ENCODE data around the gene DNAH5.

DNAH5 gene

DNA sequence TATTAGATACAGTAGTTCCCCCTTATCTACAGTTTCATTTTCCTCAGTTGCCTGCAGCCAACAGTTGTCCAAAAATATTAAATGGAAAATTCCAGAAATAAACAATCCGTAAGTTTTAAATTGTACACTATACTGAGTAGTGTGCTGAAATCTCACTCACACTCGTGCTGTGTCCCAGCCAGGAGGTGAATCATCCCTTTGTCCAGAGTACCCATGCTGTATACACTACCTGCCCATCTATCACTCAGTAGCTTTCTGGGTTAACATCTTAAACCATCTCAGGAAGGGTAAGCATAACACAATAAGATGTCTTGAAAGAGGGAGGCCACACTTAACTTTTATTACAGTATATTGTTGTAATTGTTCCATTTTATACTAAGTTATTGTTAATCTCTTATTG lies 31.7 kb upstream of the DNAH5 start:
- Histone ChIP-seq H3K9me3 (ENCODE audit: control insufficient read depth, low read length) (no peaks in the 10 kb centered on the region), H3K9ac (no peak overlapping the region), H3K27me3 (ENCODE audit: control insufficient read depth, insufficient read depth, low read length) (no peaks in the 10 kb centered on the region), H3K4me2 (ENCODE audit: low read length) (no peak overlapping the region), H3K4me1 (no peaks in the 10 kb centered on the region), H2AFZ (no peak overlapping the region), H3K27ac (no peak overlapping the region), H3K36me3 (ENCODE audit: control insufficient read depth, insufficient read depth, low read length) (no peaks in the 10 kb centered on the region), H3K79me2 (no peaks in the 10 kb centered on the region), H3K4me3 (ENCODE audit: low read depth, low read length) (no peak overlapping the region)
- TF ChIP-seq, protein P1, sequence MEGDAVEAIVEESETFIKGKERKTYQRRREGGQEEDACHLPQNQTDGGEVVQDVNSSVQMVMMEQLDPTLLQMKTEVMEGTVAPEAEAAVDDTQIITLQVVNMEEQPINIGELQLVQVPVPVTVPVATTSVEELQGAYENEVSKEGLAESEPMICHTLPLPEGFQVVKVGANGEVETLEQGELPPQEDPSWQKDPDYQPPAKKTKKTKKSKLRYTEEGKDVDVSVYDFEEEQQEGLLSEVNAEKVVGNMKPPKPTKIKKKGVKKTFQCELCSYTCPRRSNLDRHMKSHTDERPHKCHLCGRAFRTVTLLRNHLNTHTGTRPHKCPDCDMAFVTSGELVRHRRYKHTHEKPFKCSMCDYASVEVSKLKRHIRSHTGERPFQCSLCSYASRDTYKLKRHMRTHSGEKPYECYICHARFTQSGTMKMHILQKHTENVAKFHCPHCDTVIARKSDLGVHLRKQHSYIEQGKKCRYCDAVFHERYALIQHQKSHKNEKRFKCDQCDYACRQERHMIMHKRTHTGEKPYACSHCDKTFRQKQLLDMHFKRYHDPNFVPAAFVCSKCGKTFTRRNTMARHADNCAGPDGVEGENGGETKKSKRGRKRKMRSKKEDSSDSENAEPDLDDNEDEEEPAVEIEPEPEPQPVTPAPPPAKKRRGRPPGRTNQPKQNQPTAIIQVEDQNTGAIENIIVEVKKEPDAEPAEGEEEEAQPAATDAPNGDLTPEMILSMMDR (IDR thresholded peaks at IDR 0.05), result no peak

DNA sequence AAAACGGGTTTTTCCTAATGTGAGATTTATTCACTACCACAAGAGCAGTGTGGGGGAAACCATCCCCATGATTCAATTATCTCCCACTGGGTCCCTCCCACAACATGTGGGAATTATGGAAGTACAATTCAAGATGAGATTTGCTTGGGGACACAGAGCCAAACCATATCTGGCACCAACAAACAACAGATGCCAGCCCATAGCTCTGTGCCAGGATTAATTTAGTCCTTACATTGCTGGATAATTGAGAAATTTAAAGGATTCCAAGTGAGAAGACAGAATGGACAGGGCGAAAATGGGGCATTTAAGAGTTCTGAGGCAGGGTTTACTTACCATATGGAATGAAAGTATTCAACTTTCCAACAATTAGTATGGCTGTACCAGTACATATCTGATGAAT lies 30.8 kb upstream of the DNAH5 start:
- Histone ChIP-seq H3K79me2 (no peaks in the 10 kb centered on the region), H2AFZ (no peak overlapping the region), H3K9me3 (ENCODE audit: control insufficient read depth, low read length) (no peaks in the 10 kb centered on the region), H3K9ac (no peak overlapping the region), H3K27ac (no peak overlapping the region), H3K36me3 (ENCODE audit: control insufficient read depth, insufficient read depth, low read length) (no peaks in the 10 kb centered on the region), H3K4me2 (ENCODE audit: low read length) (no peak overlapping the region), H3K4me3 (ENCODE audit: low read depth, low read length) (no peak overlapping the region), H3K4me1 (no peaks in the 10 kb centered on the region), H3K27me3 (ENCODE audit: control insufficient read depth, insufficient read depth, low read length) (no peaks in the 10 kb centered on the region)
- TF ChIP-seq, protein P1 (IDR thresholded peaks at IDR 0.05), result no peak

DNA sequence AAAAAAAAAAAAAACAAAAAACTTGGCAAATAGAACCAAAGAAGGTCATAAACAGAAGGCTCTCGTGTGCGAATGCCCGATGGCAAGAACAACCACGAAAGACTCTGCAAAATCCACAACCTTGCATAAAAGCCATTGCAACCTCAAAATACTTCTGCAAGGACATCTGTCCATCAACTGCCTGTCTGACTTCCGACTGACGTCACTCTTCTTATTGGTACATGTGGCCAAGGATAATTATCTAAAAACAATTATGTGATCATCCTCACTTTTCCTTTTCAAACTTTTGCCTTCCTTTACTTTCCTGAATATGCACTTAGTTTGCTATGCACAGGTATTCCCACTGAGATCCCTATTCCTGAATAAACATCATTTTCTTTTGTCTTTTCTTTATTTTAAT lies 29.2 kb upstream of the DNAH5 start:
- H3K4me2 ChIP-seq (ENCODE audit: low read length), result no peak overlapping the region
- H3K27ac ChIP-seq, result no peak overlapping the region
- H3K9me3 ChIP-seq (ENCODE audit: control insufficient read depth, low read length), result no peaks in the 10 kb centered on the region
- H3K79me2 ChIP-seq, result no peaks in the 10 kb centered on the region
- H3K4me3 ChIP-seq (ENCODE audit: low read depth, low read length), result no peak overlapping the region
- H3K9ac ChIP-seq, result no peak overlapping the region
- H2AFZ ChIP-seq, result no peak overlapping the region
- TF ChIP-seq, protein P1 (IDR thresholded peaks at IDR 0.05), result no peak
- no peaks in the 10 kb centered on the region for H3K4me1 ChIP-seq
- no peaks in the 10 kb centered on the region for H3K36me3 ChIP-seq (ENCODE audit: control insufficient read depth, insufficient read depth, low read length)
- no peaks in the 10 kb centered on the region for H3K27me3 ChIP-seq (ENCODE audit: control insufficient read depth, insufficient read depth, low read length)

DNA sequence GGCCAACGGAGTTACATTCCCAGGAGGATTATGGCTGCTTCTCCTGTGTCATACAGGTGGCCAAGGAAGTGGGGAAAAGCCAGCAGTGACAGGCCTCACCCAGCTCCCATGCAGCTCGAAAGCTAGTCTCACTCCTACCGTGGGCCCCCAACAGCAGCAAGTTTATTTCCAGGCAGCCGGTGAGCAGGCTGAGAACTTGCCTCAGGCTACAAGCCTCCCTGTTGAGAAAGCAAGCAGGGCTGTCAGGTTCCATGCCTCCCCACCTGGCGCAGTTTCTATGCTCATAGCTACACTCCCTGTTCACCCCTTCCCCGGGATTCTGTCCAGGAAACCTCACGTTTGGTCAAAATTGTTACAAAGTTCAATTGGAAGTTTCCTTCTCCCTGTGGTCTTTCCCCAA lies 27.5 kb upstream of the DNAH5 start:
- TF ChIP-seq, protein P1 (IDR thresholded peaks at IDR 0.05), result no peak
- Histone ChIP-seq H3K27ac (no peak overlapping the region), H3K9me3 (ENCODE audit: control insufficient read depth, low read length) (no peaks in the 10 kb centered on the region), H3K27me3 (ENCODE audit: control insufficient read depth, insufficient read depth, low read length) (no peaks in the 10 kb centered on the region), H3K4me2 (ENCODE audit: low read length) (no peak overlapping the region), H3K79me2 (no peaks in the 10 kb centered on the region), H2AFZ (no peak overlapping the region), H3K36me3 (ENCODE audit: control insufficient read depth, insufficient read depth, low read length) (no peaks in the 10 kb centered on the region), H3K4me1 (no peaks in the 10 kb centered on the region), H3K9ac (no peak overlapping the region), H3K4me3 (ENCODE audit: low read depth, low read length) (no peak overlapping the region)

DNA sequence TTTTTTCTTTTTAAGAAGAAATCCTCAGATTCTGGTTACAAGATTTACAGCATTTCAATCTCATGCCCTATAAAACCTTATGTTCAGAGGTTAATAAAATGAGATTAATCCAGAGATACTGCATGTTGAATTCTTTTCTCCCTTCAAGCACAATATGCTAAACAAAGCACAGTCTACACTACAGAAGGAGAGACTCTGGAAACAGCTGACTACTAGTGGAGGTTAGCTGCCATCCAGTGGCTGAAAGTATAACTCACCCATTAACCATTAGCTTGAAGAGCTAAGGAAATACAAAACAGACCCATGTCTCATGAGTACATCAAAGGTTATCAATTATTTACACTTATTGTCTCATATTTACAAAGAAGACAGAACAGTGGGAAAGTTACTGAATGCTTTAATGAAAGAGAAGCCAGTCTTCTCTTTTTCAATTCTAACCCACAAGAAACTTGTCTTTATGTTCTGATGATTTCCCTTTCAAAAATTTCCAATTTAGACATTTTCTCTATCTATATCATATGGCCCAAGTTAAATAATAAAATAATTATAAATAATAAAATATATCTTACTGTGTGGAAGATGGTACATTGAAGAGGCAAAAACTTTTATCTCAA lies 12.7 kb upstream of the DNAH5 start:
- Histone ChIP-seq H2AFZ (no peak overlapping the region), H3K36me3 (ENCODE audit: control insufficient read depth, insufficient read depth, low read length) (no peaks in the 10 kb centered on the region), H3K27me3 (ENCODE audit: control insufficient read depth, insufficient read depth, low read length) (no peaks in the 10 kb centered on the region), H3K79me2 (no peaks in the 10 kb centered on the region), H3K9ac (no peak overlapping the region), H3K4me1 (no peaks in the 10 kb centered on the region), H3K9me3 (ENCODE audit: control insufficient read depth, low read length) (no peaks in the 10 kb centered on the region), H3K4me3 (ENCODE audit: low read depth, low read length) (no peak overlapping the region), H3K27ac (no peak overlapping the region), H3K4me2 (ENCODE audit: low read length) (no peak overlapping the region)
- TF ChIP-seq, protein P1 (IDR thresholded peaks at IDR 0.05), result peak; percentile 23
